OCI-M2 (cell line): ENCODE data around the gene ATP11A.

Source experiments
- DNase-seq: peaks from one replicate; lab custom pipeline; 2025; ENCODE audit not compliant: unreplicated experiment; lab: John Stamatoyannopoulos, UW

Gene ATP11A

GRCh38 chr13:112721198-112722104 is 31.6 kb downstream of the ATP11A start:
- DNase-seq: no peak

- no peak for DNase-seq
Measured at GRCh38 chr13:112722433-112723263, 32.8 kb downstream of the ATP11A start.

DNA sequence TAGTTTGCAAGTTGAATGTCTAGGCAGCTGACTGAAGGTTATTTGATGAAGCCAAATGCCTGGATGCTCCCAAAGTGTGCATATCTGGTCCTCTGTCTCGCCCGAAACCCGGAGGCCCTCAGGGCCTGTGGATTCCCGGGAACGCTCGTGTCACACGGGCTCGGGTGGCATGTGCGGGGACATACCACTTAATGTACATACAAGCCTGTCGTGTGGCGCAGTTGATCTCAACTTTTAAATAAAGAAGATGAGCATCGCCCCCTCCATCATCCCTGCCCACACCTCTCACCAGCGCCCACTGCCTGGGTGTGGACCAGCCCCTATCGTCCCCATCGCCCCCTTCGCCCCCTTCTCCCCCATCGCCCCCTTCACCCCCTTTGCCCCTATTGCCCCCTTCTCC is 33.9 kb downstream of the ATP11A start:
- DNase-seq: no peak

DNA sequence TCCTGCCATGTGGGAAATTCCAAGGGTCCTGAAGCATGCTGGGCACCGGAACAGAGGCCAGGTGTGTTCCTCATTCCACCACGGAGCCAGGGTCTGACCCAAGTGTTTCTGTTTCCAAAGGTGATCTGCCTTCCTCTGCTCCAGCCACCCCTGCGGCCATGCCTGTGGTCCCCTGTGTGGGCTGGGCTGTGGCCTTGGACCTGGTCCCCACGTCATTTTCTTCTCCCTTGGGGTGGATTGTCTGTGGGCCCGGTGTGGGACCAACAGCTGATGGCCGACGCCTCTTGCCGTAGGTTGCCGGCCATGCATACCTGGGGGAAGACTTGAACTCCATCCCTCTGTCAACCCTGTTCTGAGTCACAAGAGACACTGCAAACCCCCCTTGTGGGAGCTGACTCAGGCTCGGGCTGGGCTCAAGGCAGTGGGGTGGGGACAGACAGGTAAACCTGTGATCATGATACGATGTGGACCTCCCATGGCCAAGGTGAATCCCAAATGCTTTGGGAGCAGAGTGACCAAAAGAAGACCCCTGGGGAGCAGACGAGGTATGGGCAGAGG is 35.0 kb downstream of the ATP11A start:
- DNase-seq: no peak

- no peak for DNase-seq
Measured at GRCh38 chr13:112725346-112726015, 35.6 kb downstream of the ATP11A start.

- DNase-seq: no peak
Measured at GRCh38 chr13:112726016-112726767, 36.4 kb downstream of the ATP11A start.

DNA sequence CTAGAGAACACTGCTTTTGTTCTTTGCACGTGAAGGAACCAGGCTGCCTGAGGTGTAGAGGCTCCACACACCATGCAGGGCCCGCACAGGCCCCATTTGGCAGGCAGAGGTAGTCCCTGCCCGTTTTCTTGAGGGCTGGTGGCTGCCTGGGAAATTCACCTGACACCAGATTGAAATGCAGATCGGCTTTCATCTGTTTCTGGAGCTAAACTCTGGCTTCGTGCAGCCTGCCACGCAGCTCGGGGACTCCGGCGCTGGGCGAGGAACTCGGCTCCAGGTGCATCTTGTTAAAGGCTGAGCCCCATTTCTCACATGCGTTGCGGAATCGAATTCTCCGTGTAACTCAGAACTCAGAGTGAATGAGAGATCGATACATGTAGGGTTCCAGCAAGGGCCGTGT is 37.7 kb downstream of the ATP11A start:
- no peak for DNase-seq

DNA sequence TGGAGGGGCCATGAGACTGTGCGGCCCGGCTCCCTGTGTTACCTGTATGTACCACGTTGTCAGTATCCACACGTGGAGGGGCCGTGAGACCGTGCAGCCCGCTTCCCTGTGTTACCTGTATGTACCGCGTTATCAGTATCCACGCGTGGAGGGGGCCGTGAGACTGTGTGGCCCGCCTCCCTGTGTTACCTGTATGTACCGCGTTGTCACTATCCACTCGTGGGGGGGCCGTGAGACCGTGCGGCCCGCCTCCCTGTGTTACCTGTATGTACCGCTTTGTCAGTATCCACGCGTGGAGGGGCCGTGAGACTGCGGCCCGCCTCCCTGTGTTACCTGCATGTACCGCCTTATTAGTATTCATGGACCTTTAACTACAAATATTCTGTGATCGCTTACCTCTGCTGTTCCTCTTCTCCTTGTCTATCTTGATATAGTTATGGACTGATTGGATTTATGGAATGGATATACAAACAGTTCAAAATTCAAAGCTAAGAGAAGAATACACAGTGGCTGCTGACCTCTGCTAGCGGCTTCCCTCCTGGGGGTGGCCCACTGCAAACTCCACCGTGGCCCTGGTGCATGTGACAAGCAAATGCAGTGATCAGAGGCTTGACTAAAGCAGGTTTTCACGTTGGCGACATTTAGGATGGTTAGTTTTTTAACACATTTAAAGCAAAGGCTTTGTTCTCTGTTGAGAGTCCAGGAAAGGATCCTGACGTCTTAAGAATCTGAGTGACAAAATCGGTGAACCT is 38.7 kb downstream of the ATP11A start:
- no peak for DNase-seq

GRCh38 chr13:112729408-112729807 is 39.6 kb downstream of the ATP11A start:
- no peak for DNase-seq

DNA sequence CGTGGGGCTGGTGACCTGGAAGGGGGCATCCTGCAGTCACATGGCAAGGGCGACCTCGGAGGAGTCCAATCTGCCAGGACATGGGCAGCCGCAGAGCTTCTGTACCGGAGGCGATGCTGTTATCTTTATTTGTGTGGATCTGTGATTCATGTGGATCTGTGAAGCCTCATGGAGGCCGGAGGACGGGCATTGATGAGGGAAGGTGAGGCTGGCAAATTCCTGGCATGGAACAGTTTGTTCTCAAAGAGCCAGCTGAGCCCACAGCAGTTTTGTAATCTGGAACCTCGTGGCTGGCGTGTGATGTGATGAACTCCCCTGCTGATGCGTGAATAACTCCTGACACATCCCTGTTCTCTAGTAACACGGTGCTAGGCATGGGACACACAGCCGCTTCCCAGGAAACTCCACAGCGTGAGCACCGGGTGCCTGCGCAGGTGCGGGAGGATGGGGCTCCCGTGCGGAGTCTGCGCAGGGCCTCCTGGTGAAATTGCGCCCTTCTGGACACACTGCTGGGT is 40.4 kb downstream of the ATP11A start:
- no peak for DNase-seq

- DNase-seq: no peak
Measured at GRCh38 chr13:112731667-112732616, 42.1 kb downstream of the ATP11A start.

DNA sequence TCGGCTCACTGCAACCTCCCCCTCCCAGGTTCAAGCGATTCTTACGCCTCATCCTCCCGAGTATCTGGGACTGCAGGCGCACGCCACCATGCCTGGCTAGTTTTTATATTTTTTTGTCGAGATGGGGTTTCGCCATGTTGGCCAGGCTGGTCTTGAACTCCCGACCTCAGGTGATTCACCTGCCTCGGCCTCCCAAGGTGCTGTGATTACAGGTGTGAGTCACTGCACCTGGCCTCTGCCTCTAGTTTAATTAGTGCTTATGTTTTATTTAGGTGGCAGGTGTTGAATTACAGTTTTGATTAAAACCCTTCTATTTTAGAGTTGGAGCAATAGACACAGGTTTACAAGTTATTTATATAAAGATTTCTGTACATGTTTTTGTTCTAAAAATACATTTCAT is 42.8 kb downstream of the ATP11A start:
- no peak for DNase-seq

GRCh38 chr13:112733112-112733511 is 43.3 kb downstream of the ATP11A start:
- DNase-seq: no peak

GRCh38 chr13:112733661-112734379 is 44.0 kb downstream of the ATP11A start:
- DNase-seq: no peak

GRCh38 chr13:112734696-112735547 is 45.1 kb downstream of the ATP11A start:
- no peak for DNase-seq

DNA sequence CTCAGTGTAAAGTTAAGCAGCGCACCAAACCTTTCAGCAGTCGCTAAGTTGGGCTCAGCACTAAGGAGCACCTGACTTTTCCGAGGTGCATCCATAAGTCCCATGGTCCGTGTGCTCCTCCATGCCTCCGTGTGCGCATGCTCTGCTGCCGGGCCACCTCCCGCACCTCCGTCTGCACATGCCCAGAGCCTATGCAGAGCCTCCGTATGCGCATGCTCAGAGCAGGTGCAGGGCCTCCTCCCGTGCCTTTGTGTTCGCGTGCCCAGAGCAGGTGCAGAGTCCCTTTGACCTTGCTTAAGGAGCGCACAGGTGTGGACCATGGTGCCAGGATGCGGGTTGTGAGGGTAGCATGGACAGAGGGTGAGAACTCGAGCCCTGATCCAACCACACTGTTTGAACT is 46.0 kb downstream of the ATP11A start:
- DNase-seq: no peak

- DNase-seq: no peak
Measured at GRCh38 chr13:112737294-112737693, 47.5 kb downstream of the ATP11A start.
